DND-41 (cell line): ENCODE results near the gene TTLL5.

Experiments used
- CTCF ChIP-seq: IDR thresholded peaks from 2 replicates; pipeline ENCODE4 v1.5.1; 2012; ENCODE audit warnings: borderline replicate concordance, low read length, moderate library complexity, mild to moderate bottlenecking; ENCODE audit not compliant: poor library complexity, severe bottlenecking; ENCODE audit errors: extremely low read depth
- EZH2 ChIP-seq: IDR thresholded peaks from 3 replicates; pipeline ENCODE4 v1.6.1; 2012; ENCODE audit warnings: borderline replicate concordance, low read depth, mild to moderate bottlenecking, moderate library complexity, low read length, inconsistent platforms; ENCODE audit not compliant: severe bottlenecking

DNA sequence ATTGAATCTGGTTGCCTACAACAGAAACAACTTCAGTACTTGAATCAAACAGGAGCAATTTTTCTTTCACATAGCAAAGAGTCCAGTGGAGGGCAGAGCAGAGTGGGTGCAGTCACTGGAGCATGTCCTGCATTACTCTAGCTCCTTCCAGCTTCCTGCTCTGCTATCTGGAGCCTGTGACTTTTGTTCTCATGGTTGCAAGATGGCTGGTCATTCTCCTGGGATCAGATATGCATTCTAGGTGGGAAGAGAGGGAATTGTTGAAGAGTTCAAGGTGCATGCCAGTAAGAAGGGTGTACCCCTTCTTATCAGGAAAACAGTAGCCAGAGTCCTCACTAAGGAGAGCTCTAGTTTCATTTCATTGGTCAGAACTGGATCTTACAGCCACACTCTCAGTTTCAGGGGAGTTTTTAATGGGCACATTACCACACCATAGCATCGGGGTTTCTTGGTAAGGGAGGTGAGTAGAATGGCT is 332.6 kb downstream of the TTLL5 start:
- no peak for TF ChIP-seq CTCF
- TF ChIP-seq EZH2, result no peak
